ENCODE results near the gene ARHGAP32. TPM values are rescaled to one million over a fixed set of nuclear protein-coding genes. Genes with fewer than 3 reads are reported as not detected.

ARHGAP32 gene
- total and polyA plus RNA-seq, 8 donors, result 15.2 to 19.8 (median 17.1) TPM

DNA sequence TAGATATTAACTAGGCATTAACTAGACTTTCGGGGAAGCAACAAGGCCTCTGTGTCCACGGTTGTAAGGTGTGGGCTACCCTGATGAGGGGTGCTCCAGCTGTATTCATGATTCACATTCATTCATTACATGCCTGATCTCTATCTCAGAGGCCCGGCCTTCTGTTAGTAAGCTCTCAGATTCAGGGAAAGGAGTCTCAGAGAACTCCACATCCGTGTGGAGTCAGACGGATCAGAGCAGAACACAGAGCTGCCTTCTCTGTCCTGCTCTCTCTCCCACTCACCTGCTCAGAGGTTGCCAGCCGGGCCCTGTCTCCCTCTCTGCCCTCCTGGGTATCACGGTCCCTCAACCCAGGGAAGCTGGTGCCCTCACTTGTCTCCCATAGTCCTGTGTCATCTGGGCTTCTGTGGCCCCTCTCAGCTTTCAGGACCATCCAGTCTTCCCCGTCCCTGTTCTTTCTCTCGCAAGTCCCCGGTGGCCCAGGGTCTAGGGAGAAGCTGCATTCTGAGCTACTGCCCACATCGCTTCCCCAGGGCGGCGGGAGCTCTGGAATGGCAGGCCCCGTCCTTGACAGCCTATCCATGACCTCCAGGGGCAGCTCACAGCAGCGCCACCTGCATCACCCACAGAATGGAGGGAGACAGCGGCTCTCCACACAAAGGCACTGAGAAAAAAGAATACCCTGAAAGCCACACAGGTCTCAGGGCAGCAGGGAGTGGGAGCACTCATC, 253.8 kb downstream of the ARHGAP32 start:
- no peaks in the 10 kb centered on the region for H3K4me1 ChIP-seq
- H3K9me3 ChIP-seq, result no peaks in the 10 kb centered on the region
- DNase-seq (no peak), ATAC-seq (no peak)
- H3K27ac ChIP-seq, result no peak overlapping the region
- TF ChIP-seq, protein P1, sequence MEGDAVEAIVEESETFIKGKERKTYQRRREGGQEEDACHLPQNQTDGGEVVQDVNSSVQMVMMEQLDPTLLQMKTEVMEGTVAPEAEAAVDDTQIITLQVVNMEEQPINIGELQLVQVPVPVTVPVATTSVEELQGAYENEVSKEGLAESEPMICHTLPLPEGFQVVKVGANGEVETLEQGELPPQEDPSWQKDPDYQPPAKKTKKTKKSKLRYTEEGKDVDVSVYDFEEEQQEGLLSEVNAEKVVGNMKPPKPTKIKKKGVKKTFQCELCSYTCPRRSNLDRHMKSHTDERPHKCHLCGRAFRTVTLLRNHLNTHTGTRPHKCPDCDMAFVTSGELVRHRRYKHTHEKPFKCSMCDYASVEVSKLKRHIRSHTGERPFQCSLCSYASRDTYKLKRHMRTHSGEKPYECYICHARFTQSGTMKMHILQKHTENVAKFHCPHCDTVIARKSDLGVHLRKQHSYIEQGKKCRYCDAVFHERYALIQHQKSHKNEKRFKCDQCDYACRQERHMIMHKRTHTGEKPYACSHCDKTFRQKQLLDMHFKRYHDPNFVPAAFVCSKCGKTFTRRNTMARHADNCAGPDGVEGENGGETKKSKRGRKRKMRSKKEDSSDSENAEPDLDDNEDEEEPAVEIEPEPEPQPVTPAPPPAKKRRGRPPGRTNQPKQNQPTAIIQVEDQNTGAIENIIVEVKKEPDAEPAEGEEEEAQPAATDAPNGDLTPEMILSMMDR (IDR thresholded peaks at IDR 0.05), result no peak
- intact Hi-C loops (cut with DNase I), result no loop called here
- no peak overlapping the region for H3K4me3 ChIP-seq
- peaks cover 0 to 6% of the 10 kb centered on the region in 2 donors for H3K27me3 ChIP-seq
- no peaks in the 10 kb centered on the region for H3K36me3 ChIP-seq

DNA sequence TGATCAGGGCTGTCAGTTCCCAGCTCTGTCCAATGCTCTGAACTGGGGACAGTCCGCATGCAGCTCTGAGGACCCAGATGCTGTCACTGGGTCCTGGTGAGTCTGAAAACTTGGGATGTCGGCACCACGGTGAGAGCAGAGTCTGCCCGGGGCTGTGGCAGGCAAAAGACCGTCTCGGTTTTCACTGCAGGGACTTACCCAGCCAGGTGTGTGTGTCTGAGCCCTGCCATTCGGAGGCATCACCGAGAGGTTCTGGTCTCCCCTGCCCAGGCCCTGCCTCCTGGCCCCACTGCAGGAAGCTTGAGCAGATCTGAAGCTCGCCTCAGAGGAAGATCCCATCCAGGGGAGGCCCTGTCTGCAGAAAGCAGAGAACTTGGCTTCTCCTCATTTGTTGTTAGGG, 254.6 kb downstream of the ARHGAP32 start:
- DNase-seq, result no peak
- ATAC-seq, result no peak
- TF ChIP-seq, protein P1 (IDR thresholded peaks at IDR 0.05), result no peak

DNA sequence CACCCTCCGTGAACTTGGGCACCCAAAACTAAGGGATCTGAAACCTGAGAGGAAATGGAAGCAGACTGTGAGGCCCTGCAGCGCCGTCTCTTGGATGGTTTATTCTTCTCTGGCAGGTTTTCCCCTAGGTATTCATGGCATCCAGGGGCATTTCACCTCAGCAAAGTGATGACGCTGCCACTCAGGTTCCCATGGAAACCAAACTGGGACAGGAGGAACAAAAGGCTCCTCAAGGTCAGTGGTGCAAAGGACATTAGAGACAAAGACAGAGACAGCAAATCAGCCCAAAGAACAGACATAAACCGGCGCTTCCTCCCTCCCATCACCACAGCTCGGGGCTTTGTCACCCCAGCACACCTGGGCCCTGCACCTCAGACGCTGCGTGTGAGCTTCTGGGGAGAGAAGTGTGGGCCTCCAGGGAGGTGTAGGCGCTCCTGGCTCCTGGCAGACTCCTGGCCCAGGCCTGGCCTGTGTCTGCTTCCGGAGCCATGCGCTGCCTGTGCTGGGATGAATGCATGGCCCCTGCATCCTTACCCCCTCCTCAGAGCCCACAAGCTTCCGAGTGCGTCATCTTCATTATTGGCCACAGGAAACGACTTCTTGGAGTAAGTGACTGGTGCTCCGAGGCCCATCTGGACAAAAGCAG, 255.4 kb downstream of the ARHGAP32 start:
- intact Hi-C loops (cut with DNase I), result no loop called here
- no peaks in the 10 kb centered on the region for H3K27me3 ChIP-seq
- peak; percentile 38 for ATAC-seq
- no peak overlapping the region for H3K27ac ChIP-seq
- no peaks in the 10 kb centered on the region for H3K9me3 ChIP-seq
- H3K4me1 ChIP-seq, result no peaks in the 10 kb centered on the region
- no peaks in the 10 kb centered on the region for H3K36me3 ChIP-seq
- DNase-seq, result peak in 1 of 4 donors; percentile 58
- H3K4me3 ChIP-seq, result no peak overlapping the region
- TF ChIP-seq, protein P1 (IDR thresholded peaks at IDR 0.05), result no peak

More for the DNA sequence above, 254.6 kb downstream of the ARHGAP32 start:
- Histone ChIP-seq H3K36me3 (no peaks in the 10 kb centered on the region), H3K4me3 (no peak overlapping the region), H3K9me3 (no peaks in the 10 kb centered on the region), H3K4me1 (no peaks in the 10 kb centered on the region), H3K27me3 (peaks cover 0 to under 1% of the 10 kb centered on the region in 2 donors), H3K27ac (no peak overlapping the region)
- intact Hi-C loops (cut with DNase I), result no loop called here

DNA sequence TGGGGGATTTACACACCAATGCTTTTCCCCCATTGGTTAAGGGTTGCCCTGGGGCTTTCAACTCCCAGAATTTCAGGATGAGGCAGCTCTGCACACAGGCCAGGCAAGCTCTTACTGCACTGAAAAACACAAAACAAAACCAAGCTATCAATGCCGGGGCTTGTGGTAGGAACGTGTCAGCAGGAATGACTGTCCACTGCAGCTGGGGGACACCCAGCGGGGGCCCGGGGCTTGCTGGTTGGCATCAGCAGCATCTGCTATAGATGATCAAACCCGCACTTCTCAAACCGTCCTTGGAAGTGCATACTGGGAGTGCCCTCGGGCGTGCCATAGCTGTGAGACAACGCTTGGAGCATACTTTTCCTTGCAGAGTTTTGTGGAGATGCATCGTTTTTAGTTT, 257.2 kb downstream of the ARHGAP32 start:
- H3K27ac ChIP-seq, result no peak overlapping the region
- no peak for ATAC-seq
- intact Hi-C loops (cut with DNase I), result no loop called here
- H3K4me3 ChIP-seq, result no peak overlapping the region
- H3K36me3 ChIP-seq, result no peaks in the 10 kb centered on the region
- no peaks in the 10 kb centered on the region for H3K9me3 ChIP-seq
- DNase-seq, result no peak
- no peaks in the 10 kb centered on the region for H3K4me1 ChIP-seq
- H3K27me3 ChIP-seq, result no peaks in the 10 kb centered on the region
- TF ChIP-seq, protein P1 (IDR thresholded peaks at IDR 0.05), result no peak

DNA sequence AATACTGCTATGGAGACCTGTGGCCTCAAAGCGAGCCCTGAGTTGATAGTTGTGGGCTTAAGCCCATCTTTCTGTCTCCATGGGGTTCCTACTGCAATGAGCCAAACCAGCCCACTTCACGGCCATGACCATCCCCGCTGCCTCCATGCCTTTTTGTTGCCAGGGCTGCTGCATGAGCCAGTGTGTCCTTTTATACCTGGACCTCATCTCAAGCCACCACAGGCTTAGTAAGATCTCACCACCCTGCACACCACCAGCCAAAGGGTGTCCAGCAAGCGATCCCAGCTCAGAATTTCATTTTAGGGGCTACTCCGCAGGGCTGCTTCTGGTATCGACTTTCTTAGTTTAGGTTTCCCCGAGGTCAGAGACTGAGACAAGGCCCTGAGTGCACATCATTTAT, 257.8 kb downstream of the ARHGAP32 start:
- Histone ChIP-seq H3K36me3 (no peaks in the 10 kb centered on the region), H3K27me3 (no peaks in the 10 kb centered on the region), H3K4me1 (no peaks in the 10 kb centered on the region), H3K9me3 (no peaks in the 10 kb centered on the region), H3K4me3 (no peak overlapping the region), H3K27ac (no peak overlapping the region)
- intact Hi-C loops (cut with DNase I), result no loop called here
- DNase-seq (no peak), ATAC-seq (no peak)
- TF ChIP-seq, protein P1 (IDR thresholded peaks at IDR 0.05), result no peak
